Fibroblast of lung (primary cell): ENCODE results near the gene USP32.

Experiments
- CTCF ChIP-seq, 2 donors: IDR thresholded peaks in 1 of 2; conservative IDR thresholded peaks in 1 of 2; 1 replicate in 1 of 2; 2 replicates in 1 of 2; pipeline ENCODE4 v1.5.1; 2011 to 2012; ENCODE audit warnings: low read length in 2 of 2, control low read depth in 1 of 2, inconsistent platforms in 1 of 2, low read depth in 1 of 2, mild to moderate bottlenecking in 1 of 2
- EZH2 ChIP-seq: IDR thresholded peaks from 2 replicates; pipeline ENCODE4 v1.5.1; 2012; ENCODE audit warnings: low read length, control low read depth, mild to moderate bottlenecking; ENCODE audit errors: missing control alignments

- no peak for TF ChIP-seq EZH2
- TF ChIP-seq CTCF (conservative IDR thresholded peaks at IDR 0.05 in 1 of 2, IDR thresholded peaks at IDR 0.05 in 1 of 2; ENCODE audit: low read depth in 1 of 2, low read length in 2 of 2) = no peak
These were observed 135.8 kb downstream of the USP32 start for GRCh38 chr17:60256174-60256573.
